Raji (cell line): Measurements from ENCODE around the gene PBX2.

Experiments used
- POLR2A ChIP-seq: IDR thresholded peaks from 2 replicates; pipeline ENCODE4 v1.6.1; 2011; ENCODE audit warnings: low read depth, low read length, control low read depth; ENCODE audit not compliant: insufficient read depth

The PBX2 gene

DNA sequence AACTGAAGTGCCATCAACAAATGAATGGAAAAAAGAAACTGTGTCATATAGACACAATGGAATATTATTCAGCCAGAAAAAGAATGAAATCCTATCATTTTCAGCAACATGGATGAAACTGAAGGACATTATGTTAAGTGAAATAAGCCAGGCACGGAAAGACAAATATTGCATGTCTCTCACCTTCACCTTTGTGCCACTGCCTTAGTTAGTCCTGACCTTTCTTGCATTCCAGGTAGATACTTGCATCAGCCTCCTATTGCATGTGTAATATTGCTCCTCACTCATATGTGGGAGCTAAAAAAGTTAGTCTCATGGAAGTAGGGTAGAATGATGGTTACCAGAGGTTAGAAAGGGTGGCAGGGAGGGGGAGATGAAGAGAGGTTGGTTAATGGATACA is 19.0 kb upstream of the PBX2 start:
- TF ChIP-seq POLR2A: no peak

DNA sequence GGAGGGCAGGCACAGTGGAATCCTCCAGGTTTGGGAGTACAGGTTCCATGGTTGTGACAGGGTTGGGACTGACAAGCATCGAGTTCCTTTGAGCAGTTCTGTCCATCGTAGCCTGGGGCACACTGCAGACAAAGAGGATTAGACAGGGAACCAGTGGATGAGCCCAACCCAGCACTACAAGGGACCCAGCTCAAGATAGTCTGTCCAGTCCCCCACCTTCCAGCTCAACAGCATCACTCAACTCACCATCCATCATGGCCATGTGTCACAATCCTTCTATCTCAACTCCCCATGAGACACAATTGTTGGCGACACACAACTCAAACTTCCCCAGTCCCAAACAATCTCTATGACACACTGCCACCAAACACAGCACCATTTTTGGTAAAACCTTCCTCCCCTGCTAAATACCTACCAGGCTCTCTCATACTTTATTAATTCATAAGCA is 14.3 kb upstream of the PBX2 start:
- no peak for TF ChIP-seq POLR2A

DNA sequence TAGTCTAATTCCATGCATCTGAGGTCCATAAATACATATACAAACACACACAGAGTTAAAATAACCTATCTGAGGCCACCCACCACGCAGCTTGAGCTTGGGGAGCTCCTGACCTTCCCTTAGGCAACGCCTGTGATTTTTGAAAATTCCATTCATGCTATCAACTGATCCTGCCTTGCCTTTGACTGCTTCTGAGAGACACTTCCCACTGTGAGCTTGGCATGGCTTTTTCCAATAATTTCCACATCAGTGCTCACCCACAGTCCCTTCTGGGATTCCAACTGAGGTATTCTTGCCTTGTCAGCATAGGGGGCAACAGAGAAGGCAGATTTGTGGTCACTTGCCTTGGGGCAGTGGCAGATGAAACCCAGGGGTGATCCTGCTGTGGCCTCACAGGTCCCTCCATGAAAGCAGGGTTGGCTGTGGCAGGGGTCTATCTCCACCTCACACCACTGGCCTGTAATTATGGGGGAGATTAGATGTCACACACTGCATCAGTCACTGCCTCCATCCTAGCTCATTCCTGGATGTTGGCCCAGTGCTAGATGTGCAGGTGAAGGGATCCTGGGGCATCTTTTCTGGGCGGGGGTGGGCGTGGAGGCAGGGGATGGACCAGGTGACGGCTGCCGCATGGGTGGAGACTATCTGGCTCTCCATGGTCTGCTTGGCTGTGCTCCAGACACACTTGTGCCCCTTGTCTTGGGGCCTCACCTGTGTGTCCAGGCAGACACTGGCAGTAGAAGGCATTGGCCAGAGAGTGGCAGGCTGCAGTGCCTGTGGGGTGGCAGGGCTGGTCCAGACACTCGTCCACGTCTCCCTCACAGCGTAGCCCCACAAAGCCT is 13.6 kb upstream of the PBX2 start:
- TF ChIP-seq POLR2A: no peak

DNA sequence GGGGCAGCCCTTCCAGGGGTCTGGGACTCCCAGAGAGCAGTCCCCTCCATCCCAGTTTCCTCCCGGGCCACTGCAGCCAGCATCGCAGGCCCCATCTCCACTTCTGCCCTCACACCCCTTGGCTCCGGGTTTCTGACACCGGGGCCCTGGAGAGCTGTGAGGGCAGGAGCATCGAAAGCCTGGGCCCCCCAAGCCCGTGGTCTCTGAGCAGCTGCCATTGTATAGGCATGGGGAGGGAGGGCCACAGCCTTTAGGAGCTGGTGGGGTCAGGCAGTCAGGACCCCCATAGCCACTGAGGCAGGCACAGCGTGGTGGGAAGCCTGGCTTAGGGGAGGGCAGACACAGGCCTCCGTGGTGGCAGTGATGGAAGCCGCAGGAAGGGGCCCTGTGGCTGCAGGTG is 12.2 kb upstream of the PBX2 start:
- TF ChIP-seq POLR2A: no peak

DNA sequence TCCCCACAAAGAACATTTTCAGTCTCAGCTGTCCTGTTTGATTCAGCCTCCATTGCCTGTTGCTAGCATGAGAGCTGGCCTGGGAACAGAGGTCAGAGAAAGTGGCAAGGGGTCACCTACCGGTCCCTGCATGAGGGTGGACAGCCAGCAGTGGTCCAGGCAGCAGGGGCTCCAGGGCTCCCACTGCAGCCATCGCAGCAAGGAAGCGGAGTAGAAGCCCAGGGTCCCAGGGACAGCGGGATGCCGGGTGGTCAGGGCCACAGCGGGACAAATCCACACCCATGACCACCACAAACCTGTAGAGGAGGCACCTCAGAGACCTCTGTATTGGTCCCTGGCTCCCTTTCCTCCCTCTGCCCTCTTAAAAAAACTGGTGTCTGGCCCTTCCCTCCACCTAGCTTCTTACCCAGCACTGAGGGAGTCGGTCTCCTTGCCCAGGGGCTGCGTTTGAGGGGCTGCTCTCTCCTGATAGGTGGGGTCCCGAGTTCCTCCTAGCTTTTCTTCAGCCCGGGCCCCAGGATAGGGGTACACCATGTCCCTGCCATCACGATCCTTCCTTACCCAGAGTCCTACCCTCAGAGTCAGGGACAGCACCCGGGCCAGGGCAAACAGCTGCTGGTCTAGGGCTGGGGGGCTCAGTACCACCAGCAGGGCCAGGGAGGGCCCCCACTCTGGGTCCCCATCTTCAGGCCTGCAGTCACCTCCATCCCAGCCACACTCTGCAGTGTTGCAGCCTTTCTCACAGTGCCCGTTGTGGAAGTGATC is 10.9 kb upstream of the PBX2 start:
- no peak for TF ChIP-seq POLR2A

DNA sequence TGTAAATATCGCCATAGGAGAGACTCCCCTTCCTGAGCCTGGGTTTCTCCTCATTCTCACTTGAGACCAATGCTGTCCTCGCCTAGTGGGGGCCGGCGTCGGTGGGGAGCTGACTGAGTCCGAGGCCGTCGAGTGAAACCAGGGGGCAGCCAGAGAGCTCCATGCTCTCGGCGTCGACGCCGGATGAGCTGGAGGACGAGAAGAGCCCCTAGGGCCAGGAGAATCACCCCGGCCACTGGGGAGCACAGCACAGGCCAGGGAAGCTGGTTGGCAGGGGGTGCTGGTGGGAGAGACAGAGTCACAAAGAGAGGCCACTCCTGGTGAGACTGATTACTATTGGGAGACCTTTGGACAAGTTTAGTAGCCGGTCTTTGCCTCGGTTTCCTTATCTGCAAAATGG is 8.9 kb upstream of the PBX2 start:
- no peak for TF ChIP-seq POLR2A

DNA sequence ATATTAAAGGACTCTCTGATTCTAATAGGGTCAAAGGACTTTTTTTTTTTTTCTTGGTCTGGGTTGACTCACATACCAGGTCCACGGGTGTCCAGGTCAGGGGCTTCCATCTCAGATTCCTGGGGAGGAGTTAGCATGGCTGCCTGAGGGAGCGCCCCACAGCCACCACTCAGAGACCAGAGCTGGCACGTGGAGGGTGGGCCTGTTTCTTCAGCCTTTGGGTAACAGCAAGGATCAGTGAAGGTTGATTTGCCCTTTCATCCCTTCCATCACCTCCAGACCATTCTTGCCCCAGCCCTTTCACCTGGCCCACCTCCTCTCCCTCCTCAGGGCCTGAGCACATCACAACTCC is 8.3 kb upstream of the PBX2 start:
- no peak for TF ChIP-seq POLR2A

DNA sequence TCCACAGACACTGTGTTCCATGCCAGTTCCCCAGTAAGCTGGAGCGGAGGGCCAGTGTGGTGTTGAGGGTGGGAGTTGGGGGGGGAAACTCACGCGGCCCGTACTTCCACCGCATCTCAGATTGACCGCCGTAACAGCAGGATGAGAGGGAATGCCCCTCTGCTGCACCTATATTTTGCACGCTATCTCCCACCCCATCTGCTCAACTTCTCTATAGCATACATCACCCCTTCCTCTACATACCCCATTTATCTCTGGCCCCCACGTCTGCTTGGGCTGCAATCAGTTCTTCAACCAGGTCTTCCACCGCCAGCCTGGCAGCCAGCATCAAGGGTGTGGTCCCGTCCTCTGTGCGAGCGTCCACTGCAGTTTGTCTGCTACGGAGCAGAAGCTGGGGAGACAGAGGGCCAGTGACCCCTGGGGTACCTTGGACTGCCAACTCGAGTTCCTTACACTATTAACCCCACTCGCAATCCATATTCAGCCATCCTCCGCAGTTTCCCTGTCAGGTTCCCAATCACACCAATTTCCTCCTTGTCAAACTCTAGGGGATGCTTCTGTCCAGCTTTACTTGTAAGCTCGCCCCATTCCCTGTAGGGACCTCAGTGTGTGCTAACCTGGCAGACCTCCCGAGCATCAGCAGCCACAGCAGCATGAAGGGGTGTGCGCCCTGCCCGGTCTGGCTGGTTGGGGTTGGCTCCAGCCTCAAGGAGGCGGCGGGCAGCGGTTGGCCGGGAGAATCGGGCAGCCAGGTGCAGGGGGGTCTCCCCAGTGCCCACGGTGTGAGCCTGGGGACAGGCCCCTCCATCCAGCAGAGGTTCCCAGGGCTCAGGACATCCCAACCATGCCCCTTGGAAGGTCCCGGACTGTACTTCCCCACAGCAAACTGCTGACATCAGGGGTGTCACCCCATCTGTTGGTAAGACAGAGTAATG is 6.9 kb upstream of the PBX2 start:
- TF ChIP-seq POLR2A: no peak; the same call in 1 of the 2 replicates

DNA sequence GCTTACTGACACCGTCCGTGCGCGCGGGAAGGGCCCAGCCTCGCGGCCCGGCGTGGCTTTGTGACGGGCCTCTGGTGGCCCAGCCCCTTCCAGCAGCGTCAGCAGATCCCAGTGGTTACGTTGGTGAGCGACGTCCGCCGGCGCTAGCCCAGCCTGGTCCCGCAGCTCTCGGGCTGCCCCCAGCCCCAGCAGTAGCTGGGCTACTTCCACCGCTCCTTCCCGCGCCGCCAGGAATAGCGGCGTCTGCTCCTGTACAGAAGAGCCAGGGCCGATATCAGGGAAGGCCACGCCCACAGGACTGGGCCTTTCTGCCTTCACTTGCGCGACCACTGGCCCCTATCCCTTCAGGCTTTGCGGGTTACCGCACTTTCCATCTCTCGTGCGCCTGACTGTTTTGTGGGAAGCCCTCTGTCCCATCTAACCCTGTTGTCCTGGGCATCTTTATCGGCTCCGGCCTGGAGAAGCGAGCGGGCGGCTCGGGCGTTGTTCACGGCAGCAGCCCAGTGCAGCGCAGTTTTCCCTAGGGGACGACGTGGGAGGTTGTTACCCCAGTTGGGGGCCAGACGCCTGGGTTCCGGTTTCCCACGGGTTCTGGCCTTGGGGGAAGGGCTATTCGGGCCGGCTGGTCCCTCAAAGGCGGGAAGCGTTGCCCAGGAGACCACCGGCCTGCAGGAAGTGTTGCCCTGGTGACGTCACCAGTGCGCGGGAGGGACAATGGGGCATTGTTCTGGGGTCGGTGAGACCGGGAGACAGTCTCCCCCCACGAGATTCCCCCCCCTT is 6.1 kb upstream of the PBX2 start:
- peak; percentile 85 for TF ChIP-seq POLR2A

DNA sequence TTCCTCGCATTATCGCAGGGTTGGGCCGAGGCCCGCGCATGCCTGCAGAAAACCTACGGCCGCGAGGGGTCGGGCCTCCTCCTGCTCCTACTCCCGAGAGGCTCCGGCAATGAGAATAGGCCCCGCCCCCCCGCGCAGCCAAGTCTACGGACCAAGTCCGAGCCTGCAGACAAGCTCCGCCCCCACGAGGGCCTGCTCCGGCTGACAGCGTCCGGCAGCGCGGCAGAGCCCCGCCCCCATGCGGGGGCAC is 5.6 kb upstream of the PBX2 start:
- no peak for TF ChIP-seq POLR2A

DNA sequence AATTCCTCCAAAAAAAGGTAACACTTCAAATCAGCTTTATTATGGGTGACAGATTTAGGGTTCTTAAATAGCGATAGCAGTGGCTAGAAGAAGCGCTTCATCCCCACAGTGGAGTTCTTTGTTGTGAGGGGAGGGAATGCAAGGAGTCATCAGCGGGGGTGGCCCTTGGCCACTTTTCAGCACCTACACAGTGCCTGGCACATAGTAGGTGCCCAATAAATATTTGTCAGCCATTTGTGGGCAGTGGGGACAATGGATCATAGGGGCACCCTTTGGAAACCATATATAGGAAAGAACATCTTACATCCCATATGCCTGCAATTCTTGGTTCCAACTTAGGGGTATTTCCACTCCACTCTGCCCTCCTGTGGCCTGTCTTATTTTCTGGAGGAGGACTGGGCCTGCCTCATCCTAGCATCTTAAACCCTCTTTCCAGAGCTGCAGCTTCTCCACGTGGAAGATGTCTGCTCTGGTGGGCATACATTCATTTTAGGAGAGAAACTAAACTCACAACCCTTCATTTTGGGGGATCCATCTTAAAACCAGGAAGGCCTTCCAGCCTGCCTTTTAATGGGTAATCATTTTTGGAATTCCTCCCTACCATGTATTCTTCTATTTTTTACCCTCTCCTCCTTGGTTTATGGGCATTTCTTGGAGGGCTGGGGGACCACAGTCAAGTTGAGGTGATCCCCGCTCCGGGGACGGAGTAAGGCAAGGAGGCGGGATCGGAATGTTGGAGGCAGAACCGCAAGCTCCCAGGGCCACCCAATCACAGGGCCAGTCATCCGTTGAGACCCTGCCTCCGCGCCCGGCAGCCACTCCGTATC is 5.0 kb upstream of the PBX2 start:
- no peak for TF ChIP-seq POLR2A

DNA sequence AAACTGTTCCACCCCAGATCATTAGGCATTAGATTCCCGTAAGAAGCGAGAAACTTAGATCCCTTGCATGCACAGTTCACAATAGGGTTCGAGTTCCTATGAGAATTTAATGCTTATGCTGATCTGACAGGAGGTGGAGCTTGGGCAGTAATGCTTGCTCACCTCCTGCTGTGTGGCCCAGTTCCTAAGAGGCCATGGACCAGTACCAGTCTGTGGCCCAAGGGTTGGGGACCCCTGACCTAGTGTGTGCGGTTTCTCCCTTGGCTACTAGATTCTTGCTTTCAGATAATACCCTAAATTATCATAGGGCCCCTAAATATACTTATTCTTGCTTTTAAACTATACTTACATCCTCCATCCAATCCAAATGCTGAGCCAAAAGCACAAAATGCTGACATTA is 4.4 kb upstream of the PBX2 start:
- TF ChIP-seq POLR2A: no peak

DNA sequence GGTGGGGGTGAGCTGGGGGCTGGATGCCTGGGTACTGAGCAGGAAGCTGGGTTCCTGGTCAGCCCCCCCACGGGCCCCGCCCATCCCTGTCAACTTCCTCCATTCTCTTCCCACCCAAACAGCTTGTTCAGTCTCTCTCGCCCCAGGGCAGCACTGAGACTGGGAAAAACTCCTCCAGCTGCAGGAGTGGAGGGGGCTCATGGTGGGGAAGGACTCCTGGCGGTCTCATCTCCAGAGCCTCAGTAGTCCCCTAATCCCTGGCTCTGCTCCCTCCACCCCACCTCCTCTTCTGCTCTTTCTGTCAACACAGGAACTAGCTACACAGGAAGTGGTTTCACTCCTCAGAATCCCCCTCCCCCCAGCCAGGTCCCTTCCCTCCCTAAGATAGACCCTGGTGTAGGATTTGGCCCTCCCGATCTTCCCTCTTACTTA is 2.6 kb upstream of the PBX2 start, which contains the start of gene GPSM3:
TSS of gene GPSM3 (minus strand) at position 36 of the 432 bp plus-strand sequence. CDS start 130 bp downstream, outside the sequence.
- TF ChIP-seq POLR2A: peak; percentile 78
